ENCODE results near the gene ROBO1. TPM values are rescaled to one million over a fixed set of nuclear protein-coding genes. Genes with fewer than 3 reads are reported as not detected.

Gene ROBO1
- total RNA-seq, 1 experiment from 2014 or later = 67.6 TPM

DNA sequence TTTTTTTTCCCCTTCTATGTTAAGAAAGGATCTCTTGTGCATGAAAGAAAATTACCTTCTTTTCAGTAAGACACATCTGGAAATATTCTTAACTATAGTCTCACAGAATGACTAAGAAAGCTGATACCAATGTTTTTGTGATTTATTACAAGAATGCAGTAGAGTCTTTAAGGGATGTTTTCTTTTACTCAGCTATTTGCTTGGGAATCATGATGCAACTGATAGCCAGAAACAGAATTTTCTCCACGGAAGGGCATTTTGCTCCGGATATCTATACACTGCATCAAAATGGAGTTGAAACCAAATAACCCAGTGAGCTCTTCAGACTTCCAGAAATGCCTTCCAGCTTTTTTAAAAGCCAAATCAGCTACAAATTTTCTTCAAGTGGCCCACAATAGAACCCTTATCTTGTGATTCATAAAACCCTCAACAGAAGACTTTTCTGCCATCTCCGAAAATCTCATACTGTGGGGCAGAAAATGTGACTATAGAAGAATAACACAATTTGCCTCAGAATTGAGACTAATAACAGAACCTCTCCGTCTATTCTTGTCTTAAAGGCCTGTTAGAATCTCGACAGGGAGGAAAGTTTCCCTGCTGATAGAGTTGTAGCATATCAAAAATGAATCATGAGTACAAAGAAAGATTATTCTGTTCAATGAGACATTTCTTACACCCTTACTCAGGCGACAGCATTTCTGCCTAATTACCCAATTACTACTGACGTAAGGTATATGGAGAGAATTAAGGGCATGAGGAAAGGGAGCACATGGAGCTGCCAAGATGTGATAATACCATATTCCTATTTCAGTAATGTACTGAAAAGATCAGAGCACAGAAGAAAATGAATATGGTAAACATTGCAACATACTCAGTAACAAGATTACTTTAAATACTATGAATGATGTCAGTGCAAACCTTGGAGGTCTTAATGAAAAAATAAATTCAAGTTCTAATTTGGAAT, 900.1 kb downstream of the ROBO1 start:
- BruUV-seq (replicated peaks) = TSS peak; percentile 37
- DNase-seq (ENCODE audit: low spot score) = peak; percentile 85
- no peak for TF ChIP-seq EZH2 (IDR thresholded peaks at IDR 0.05; ENCODE audit: borderline replicate concordance, low read depth, low read length, poor library complexity, severe bottlenecking)
- no peak for TF ChIP-seq CTCF (conservative IDR thresholded peaks at IDR 0.05; ENCODE audit: low read depth, low read length)

GRCh38 chr3:78863306-78864203, 904.2 kb downstream of the ROBO1 start:
- POLR2A ChIA-PET (ENCODE audit: low non-redundant PET) = no interaction called here
- TF ChIP-seq CTCF (conservative IDR thresholded peaks at IDR 0.05; ENCODE audit: low read depth, low read length) = no peak
- TF ChIP-seq EZH2 (IDR thresholded peaks at IDR 0.05; ENCODE audit: borderline replicate concordance, low read depth, low read length, poor library complexity, severe bottlenecking) = no peak
- no peak for DNase-seq (ENCODE audit: low spot score)
- no peak overlapping the region for H3K27ac ChIP-seq (ENCODE audit: low read depth, low read length, poor library complexity, severe bottlenecking)
- peaks cover 27% of the 10 kb centered on the region for H3K4me1 ChIP-seq (ENCODE audit: insufficient read depth, low read length, poor library complexity, severe bottlenecking)
- H3K27me3 ChIP-seq (replicated peaks; ENCODE audit: insufficient read depth, low read depth, low read length, poor library complexity) = no peaks in the 10 kb centered on the region
- CTCF ChIA-PET = no interaction called here
- no peak overlapping the region for H3K4me3 ChIP-seq (ENCODE audit: low read depth, low read length, poor library complexity, severe bottlenecking)
- intact Hi-C loops (cut with micrococcal nuclease; ENCODE audit: unreplicated experiment) = no loop called here
- H3K9me3 ChIP-seq (ENCODE audit: low read depth, low read length, poor library complexity, severe bottlenecking) = no peaks in the 10 kb centered on the region
- H3K36me3 ChIP-seq (ENCODE audit: insufficient read depth, low read length, poor library complexity, severe bottlenecking) = no peaks in the 10 kb centered on the region
- BruUV-seq (replicated peaks) = no TSS peak

More for the DNA sequence above, 900.1 kb downstream of the ROBO1 start:
- ChIA-PET POLR2A (ENCODE audit: low non-redundant PET) (no interaction called here), CTCF (no interaction called here)
- peak overlapping the region; percentile 18 for H3K4me3 ChIP-seq (ENCODE audit: low read depth, low read length, poor library complexity, severe bottlenecking)
- H3K27me3 ChIP-seq (replicated peaks; ENCODE audit: insufficient read depth, low read depth, low read length, poor library complexity) = no peaks in the 10 kb centered on the region
- H3K27ac ChIP-seq (ENCODE audit: low read depth, low read length, poor library complexity, severe bottlenecking) = peak overlapping the region; percentile 90
- intact Hi-C loops (cut with micrococcal nuclease; ENCODE audit: unreplicated experiment) = loop anchor here (5.0 kb wide), 1 partner anchor 110 kb away; no protein-coding TSS in a partner anchor
- peaks cover 59% of the 10 kb centered on the region for H3K4me1 ChIP-seq (ENCODE audit: insufficient read depth, low read length, poor library complexity, severe bottlenecking)
- H3K9me3 ChIP-seq (ENCODE audit: low read depth, low read length, poor library complexity, severe bottlenecking) = no peaks in the 10 kb centered on the region
- no peaks in the 10 kb centered on the region for H3K36me3 ChIP-seq (ENCODE audit: insufficient read depth, low read length, poor library complexity, severe bottlenecking)

GRCh38 chr3:78861156-78861555, 906.6 kb downstream of the ROBO1 start:
- Histone ChIP-seq H3K9me3 (ENCODE audit: low read depth, low read length, poor library complexity, severe bottlenecking) (no peaks in the 10 kb centered on the region), H3K4me3 (ENCODE audit: low read depth, low read length, poor library complexity, severe bottlenecking) (no peak overlapping the region), H3K36me3 (ENCODE audit: insufficient read depth, low read length, poor library complexity, severe bottlenecking) (no peaks in the 10 kb centered on the region), H3K27ac (ENCODE audit: low read depth, low read length, poor library complexity, severe bottlenecking) (no peak overlapping the region), H3K27me3 (replicated peaks; ENCODE audit: insufficient read depth, low read depth, low read length, poor library complexity) (no peaks in the 10 kb centered on the region), H3K4me1 (ENCODE audit: insufficient read depth, low read length, poor library complexity, severe bottlenecking) (peaks cover 11% of the 10 kb centered on the region)
- ChIA-PET POLR2A (ENCODE audit: low non-redundant PET) (no interaction called here), CTCF (no interaction called here)
- DNase-seq (ENCODE audit: low spot score) = no peak
- intact Hi-C loops (cut with micrococcal nuclease; ENCODE audit: unreplicated experiment) = no loop called here
- BruUV-seq (replicated peaks) = no TSS peak
- no peak for TF ChIP-seq CTCF (conservative IDR thresholded peaks at IDR 0.05; ENCODE audit: low read depth, low read length)
- TF ChIP-seq EZH2 (IDR thresholded peaks at IDR 0.05; ENCODE audit: borderline replicate concordance, low read depth, low read length, poor library complexity, severe bottlenecking) = no peak

All from A673 (cell line).